OCI-LY3 (cell line): ENCODE results near the gene USE1.

Experiments
- EZH2phosphoT487 ChIP-seq: fragments of 200-600 bp; shearing (Covaris generic); IDR thresholded peaks from 2 replicates; pipeline ENCODE4 v1.6.1; 2018; ENCODE audit warnings: antibody characterized with exemption, mixed run types, low read depth
- TF ChIP-seq, protein P1 (sequence below): fragments of 200-600, 300-600 bp; sonication (generic); IDR thresholded peaks from 2 replicates; pipeline ENCODE4 v1.5.1; 2014; ENCODE audit warnings: antibody characterized with exemption, low read length, low read depth

DNA sequence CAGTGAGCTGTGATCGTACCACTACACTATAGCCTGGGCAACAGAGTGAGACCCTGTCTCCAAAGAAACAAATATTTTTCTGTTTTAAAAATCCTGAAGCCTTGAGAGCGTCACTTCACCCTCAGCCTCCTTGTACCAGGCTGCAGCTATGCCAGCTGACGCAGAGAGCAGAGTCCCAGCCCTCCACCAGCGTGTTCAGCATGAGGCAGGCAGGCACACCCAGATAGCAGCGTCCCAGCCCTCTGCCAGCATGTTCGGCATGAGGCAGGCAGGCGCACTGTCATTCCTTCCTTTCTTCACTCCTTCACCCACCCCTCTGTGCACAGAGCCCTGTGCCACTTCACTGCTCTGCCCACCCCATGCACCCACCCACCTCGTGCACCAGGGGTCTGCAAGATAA is 43.3 kb upstream of the USE1 start:
- TF ChIP-seq, protein P1, sequence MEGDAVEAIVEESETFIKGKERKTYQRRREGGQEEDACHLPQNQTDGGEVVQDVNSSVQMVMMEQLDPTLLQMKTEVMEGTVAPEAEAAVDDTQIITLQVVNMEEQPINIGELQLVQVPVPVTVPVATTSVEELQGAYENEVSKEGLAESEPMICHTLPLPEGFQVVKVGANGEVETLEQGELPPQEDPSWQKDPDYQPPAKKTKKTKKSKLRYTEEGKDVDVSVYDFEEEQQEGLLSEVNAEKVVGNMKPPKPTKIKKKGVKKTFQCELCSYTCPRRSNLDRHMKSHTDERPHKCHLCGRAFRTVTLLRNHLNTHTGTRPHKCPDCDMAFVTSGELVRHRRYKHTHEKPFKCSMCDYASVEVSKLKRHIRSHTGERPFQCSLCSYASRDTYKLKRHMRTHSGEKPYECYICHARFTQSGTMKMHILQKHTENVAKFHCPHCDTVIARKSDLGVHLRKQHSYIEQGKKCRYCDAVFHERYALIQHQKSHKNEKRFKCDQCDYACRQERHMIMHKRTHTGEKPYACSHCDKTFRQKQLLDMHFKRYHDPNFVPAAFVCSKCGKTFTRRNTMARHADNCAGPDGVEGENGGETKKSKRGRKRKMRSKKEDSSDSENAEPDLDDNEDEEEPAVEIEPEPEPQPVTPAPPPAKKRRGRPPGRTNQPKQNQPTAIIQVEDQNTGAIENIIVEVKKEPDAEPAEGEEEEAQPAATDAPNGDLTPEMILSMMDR, result no peak
- no peak for TF ChIP-seq EZH2phosphoT487
